HG03354 (cell line): ENCODE results near the gene SLC25A26.

Source experiments
- ATAC-seq: cut with Tn5 transposase; IDR thresholded peaks from one replicate; pipeline ENCODE4 v1.9.1; 2021; ENCODE audit warnings: mild to moderate bottlenecking; ENCODE audit not compliant: unreplicated experiment, poor library complexity, severe bottlenecking

The SLC25A26 gene

DNA sequence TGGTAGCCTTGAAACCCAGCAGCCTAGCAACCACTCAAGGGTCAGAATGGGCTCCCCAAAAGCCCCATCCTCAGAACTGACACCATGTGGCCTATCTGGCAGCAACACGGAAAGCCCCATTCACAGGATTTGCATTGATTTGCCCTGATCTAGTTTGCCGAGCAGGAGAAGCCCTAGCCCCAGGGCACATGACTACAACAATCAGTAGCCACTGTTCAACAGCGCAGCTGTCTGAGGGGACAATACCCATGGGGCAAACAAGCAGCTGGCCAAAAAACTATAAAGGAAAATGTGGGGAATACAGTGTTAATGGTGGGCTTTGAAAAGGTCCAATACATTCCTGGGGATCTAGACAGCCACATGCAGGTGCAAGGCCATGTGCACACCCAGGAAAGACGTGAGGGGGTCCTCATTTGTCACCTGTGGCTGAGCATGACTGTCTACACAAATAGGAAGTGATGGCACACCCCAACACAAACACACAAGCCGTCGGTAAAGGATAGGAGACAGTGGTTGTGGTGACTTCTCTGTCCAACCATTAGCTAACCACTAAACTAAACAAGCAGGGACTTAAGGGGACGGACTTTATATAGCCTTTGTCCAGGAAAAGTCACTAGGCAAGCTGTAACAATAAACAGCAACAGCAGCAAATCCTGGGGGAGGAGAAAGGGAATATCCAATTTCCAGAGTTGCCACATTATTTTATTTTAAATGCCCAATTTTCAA is 166.3 kb downstream of the SLC25A26 start:
- peak; percentile 67 for ATAC-seq

DNA sequence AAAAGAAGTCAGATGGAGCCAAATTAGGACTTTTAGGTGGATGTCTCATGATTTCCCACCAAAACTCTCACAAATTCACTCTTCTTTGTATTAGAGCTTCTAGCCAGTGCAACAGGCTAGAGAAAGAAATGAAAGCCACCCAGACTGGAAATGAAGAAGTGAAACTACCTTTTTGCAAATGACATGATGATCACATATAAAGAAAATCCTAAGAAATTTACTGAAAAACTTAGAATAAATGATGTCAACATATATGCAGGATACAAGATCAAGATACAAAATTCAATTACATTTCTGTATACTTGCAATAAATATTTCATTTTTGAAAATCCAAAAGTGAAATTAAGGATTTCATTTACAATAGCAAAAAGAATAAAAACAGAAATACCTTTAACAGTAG is 169.2 kb downstream of the SLC25A26 start:
- ATAC-seq, result no peak

DNA sequence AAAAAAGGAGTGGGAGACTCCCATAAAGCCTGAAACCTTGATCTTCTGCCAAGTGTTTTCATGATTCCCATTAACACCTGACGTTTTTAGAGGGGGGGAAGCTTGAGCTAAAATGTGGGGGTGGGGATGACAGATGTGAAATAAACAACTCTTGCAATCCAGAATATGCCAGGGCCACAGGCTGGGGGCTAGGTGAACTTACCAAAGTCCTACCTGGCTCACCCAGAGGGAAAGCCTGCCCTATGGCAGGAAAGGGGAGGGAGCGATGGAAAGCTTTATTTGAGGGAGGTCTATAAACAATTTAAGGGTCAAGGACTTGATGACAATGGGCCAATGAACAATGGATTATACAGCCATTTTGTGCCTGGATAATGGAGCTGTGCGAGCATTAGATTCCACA is 171.7 kb downstream of the SLC25A26 start:
- no peak for ATAC-seq

DNA sequence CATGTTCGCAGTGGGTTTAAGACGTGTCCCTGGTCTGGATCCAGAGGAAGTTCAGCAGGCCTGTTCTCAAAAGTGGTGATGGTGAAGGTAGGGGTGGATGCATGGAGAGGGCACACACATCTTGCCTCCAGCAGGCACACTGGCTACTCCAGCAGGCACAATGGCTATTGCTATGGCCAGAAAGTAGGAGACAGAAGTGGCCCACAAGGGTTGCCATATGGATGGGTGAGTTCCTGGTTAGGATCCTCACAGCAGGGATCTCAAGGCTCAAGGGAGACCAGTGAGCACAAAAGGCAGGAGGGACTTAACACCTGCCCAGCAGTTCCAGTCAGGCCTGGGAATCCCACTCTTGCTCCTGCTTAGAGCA is 172.1 kb downstream of the SLC25A26 start:
- no peak for ATAC-seq

DNA sequence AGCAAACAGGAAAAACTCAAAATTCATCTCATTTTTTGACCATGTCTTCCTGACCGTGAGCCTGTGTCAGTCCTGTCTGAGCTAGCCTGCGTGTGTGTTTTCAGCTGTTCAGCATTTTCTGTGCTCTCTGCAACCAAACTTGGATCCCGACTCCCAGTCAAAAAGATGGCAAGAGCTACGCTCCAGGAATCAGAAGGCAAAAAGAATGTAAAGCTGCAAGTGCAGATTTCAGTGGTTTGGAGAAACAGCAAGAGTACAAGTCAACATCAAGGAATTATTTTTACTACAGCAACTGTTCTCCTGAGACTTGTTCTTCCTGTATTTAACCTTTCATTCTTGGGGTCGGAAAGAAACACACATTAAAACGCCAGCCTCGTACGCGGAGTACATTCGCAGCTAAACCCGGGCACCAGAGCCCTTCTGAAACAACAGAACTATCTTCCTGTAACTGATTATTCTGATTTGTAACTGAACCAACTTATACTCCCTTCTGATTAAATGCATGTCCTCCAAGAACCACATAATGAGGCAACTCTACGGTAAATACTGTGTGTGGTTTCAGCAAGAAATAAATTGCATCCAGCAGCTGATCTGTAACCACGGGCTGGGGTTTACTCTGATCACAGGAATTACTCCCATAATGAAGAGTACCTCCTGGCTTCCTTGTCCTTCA is 172.7 kb downstream of the SLC25A26 start:
- ATAC-seq, result peak; percentile 24

DNA sequence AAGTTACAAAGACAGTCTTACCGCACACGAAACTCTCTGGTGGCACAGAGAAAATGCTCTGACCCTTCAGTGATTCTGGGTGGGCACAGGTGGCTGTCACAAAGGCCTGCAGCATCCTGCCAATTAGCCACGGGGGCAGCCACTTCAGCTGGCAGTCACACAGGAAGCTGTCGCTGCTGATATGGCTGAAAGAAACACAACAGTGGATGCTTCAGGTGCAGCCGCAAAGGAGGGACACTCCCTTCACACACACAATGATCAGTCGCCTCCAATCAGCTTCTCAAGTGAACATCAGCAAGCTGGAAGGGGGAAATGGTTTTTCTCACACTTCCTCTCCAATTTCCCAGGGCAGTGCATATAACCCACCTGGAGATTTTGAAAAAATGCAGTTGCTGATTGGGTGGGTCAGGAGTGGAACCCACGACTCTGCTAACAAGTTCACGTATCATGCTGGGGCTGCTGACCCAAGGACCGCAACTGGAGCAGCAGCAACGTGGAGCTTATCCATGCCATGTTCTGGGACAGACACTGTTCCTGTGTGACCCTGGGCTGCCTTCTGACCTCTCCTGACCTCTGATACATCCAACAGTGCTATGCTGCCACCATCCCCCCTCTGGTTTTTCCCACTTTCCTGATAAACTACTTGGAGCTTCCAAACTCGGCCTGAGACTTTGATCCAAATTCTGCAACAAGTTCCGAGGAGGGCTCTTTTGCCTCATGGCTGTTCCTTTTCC is 173.4 kb downstream of the SLC25A26 start:
- ATAC-seq, result peak; percentile 95

DNA sequence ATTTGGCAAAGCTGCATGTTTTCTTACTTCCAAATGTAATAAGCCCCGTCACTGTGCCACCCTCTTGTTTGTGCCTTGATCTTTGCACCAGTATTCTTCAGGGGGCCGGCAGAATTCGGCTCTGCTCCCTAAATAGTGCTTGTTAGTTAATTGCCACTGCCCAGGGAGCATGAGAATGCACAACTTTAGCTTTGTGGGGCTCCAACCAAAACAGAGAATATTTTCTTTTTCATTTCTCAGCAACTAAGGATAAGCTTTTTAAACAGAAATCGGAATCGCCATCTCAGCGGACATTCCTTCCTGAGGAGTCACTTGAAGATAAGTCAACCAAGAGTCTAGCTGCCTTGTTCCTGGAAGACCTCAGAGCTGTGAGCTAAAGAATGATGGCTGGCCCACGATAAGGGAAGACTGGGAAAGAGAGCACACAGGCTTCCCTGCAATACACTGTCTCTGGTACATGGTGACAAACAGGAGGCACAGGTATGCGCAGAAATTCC is 174.0 kb downstream of the SLC25A26 start:
- no peak for ATAC-seq

DNA sequence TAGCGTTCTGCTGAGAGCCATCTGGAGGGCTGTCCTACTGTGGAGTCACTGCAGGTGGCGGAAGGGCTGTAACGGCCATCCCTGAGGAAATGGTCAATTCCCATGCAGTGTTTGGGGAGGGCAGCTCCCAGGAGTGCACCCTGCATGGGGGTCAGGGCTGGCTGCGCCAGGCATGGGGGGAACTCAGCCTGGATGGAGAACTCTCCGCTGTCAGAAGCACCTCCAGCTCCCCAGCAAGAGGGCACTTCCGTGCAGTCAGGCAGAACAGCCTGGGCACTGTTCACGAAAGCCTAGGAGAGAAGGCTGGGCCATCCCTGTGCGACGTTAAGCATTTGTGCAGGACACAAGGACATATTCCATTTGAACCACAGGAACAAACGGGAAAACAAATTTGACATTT is 174.8 kb downstream of the SLC25A26 start:
- ATAC-seq, result no peak

DNA sequence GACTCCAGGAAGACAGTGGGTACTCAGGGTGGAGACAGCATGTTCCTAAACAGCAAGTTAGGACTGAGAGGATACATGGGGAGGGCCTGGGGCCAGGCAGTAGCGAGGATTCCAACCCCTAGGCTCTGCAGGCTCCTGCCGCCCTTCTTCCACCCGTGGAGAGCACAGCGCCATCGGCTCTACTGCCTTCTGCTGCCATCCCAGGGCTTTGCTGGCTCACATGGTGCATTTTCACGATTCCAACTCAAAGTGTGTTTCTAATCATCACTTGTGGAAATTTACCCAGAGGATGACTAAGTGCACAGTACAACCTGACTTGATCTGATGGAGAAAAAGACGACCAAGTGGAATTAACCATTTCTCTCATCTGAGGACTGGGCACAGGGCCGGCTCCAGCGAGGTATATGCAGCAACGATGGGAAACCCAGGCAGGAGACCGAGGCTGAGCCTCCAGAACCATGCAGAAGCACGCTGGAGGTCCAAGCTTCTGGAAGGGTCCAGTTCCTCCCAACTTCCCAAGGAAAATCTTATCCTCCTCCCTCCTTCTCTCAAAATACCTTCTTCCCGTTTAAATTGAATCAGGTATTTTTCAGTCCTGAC is 175.5 kb downstream of the SLC25A26 start:
- ATAC-seq, result no peak

DNA sequence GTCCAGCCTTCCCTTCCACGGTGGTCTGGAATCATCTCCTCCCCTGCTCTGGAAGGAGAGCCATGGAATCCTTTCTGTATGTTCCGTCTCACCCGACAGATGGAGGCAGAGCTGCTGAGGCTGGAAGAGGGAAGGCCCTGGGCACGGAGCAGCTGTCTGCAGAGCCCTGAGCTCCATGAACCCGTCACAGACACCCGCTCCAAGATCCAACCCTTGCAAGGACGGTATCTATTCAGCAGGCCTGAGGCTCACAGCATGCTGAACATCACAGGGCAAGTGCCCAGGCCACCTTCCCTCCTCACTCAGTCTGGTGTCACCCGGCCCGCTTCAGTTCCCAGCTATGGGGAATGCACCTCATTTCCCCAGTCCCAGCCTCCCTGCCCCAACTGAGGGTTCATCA is 176.1 kb downstream of the SLC25A26 start:
- ATAC-seq, result no peak

DNA sequence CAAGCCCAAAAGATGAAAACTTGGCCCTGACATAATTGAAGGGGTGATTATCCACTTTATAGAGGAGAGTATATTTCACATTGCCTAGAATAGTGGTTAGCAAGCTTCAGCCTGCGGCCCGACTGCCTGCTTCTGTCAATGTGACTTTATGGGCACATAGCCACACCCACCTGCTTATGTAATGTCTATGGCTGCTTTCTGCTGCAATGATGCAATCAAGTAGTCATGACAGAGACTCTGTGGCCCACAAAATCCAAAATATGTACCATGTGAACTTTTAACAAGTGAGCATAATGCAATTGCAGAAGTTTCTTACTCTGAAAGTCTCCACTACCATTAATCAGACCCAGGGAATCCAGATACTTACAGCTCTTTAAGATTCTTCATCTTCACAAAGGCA is 176.9 kb downstream of the SLC25A26 start:
- no peak for ATAC-seq

DNA sequence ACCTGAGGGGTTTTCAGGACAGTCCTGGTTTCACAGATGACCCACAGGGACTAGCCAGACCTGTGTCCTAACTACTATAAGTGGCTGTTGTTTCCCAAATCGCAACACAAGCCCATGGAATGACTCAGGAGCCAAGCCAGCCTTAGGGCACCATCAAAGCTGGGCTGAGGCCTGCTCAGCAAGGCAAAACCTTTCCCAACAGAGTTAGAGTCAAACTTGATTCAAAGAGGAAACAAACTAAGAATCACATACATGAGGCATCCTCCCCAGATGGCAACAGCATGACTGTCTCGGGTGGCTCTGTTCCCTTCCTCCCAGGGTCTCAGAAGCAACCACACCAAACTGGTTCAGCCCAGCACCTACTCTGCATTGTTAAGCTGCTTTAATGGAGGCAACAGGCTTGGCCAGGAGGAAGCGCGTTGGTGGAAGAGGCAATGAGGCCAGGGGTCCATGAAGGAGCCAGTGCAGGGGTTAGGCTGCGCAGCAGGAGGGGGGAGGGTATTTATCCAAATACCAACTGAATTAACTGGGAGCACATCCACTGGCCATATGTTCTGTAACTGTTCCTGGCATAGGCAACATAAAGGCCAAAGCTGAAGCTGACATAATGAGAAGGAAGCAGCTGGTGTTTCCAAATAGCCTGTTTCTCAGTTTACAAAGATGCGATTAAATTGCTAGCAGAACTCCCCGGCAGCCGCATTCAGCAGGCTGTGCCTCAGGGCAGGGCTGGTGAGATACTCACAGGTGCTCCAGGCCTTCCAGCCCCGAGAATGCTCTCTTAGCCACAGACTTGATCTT is 177.6 kb downstream of the SLC25A26 start:
- no peak for ATAC-seq

DNA sequence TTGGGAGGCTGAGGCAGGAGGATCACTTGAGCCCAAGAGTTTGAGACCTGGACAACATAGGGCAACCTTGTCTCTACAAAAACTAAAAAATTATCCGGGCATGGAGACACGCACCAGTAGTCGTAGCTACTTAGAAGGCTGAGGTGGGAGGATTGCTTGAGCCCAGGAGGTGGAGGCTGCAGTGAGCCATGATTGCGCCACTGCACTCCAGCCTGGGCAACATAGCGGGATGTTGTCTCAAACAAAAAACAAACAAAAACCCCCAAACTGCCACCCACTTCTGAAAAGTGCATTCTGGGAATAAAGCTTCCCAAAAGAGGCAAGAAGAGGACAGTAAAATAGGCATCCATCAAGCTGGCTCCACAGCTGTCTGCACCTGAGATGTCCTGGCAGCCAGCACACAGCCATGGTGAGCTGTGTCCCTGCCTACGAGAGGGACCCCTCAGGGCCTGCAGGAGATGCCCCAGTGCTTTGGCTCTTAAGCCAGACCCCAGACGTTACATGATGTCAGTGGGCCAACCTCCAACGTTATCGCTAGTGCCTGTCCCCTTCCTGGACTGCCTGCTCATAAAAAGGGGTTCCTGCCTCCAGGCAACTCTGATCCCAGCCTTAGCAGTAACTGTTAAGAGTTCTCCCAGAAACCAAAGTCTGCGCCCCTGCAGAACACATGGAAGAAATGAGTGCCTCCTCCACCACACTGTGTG is 178.9 kb downstream of the SLC25A26 start:
- ATAC-seq, result no peak

DNA sequence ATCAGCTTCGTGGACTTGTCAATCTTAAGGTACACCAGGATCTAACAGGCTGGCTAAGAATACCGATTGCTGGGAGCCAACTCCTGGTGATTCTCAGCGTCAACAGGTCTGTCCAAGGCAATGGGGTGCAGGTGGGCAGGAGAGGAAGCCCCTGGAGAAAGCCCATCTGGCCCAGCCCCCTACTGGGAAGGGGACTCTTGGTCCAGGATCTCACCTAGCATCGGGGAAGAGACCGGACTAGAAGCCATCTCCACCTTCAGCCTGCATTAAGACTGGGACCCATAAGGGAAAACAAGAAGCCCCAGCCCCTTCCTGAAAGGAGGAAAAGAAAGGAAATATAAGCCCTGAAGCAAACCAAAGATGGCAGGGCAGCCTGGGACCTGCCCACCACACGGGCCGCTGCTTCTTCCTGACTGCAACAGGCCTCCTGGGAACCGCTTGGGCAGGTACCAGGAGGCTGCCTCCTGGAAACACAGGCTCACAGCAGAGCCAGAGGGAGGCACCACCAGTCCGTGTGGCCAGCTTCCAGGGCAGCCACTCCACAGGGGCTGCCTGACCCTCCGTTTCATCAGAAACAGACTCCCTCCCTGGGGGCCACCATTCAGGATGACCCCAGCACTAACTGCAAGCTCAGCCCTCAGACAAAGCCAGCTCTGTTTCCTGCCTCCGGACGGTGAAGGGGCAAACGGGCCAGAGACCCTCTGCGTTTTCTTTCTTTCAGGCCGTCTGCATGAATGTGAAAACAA is 179.8 kb downstream of the SLC25A26 start:
- ATAC-seq, result no peak

DNA sequence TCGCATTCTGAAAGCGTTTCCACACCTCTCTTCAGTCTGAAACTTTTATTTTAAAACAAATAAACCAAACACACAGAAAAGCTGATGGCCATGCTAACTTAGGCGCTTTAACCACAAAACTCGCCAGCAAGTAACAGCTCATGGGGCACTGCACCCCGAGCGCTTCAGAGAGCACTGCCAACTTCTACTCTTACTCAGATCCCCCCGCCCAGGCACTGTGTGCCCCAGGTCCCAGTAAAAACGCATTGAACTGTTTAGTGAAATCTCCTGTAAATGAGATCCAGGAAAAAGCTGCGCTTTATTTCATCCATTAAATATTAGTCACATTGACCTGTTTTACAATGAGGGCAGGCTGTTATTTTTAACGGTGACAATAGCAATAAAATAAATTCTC is 180.4 kb downstream of the SLC25A26 start:
- ATAC-seq, result no peak

DNA sequence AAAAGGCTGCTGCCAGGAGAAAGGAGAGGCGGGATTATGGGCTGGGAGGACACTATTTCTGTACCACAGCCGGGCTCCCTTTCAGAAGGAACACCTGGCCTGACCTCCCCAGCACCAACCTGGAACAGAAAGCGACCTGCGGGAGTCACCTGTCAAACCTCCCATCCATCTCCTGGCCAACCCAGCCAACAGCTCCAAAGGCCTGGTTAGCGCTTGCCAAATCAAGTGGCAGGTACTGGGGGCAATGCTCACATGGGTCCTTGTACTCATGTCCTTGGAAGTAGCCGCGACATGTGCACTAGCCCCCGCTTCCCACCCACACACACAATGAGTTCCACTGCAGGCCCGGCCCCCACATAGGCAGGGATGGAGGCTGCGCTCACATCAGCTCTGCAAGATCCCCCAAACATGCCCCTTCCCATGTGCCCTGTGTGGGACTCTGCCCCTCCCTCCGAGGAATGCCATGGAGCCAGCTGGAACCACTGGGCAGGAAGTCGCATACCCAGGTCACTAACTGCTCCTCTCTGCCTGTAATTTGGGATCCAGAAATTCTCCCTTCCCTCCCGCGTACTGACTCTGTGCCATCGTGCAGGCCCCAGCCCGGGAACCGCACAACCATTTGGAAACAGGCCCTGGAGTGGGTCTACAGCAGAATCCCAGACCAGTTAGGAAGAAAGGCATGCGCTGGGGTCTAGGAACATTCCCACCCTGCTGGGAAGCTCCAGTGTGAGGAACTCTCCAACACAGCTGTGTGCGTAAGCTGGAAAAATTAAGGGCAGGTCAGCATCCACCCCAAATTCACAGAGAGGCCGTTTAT is 181.1 kb downstream of the SLC25A26 start:
- ATAC-seq, result no peak

DNA sequence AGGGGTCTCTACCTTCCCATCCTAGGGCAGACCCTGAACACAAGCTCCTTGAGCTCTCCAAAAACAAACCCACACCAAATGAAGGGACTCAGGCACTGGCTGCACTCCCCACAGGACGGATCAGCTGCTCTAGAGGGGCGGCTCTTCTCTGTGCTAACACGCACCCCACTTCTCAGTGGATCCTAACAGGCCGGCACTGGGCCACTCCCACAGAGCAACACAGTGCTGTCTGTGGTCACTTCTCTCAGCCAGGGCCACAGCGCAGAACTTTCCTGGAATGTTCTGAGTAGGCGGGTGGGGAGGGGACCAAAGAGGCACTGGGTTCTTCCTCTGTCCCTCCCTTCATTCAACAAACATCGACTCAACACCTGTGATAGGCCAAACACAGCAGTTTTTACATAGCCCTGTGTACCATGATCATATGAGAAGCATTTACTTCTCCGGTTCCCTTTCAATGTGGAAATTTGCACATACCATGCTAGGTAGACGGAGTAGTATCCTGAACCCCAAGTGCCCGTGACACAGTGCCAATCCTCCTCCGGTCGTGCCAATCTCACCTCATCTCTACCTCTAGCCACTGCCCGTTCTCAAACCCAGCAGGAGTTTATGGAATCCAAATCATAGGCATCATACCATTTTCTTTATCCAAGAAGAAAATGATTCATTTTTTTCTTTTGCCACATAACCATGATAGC is 181.9 kb downstream of the SLC25A26 start:
- no peak for ATAC-seq
